SK-N-SH (cell line): ENCODE measurements around the gene MYEOV. TPM values are rescaled to one million over a fixed set of nuclear protein-coding genes. Genes with fewer than 3 reads are reported as not detected.

ENCODE experiments used
- CTCF ChIA-PET: fragments of 300-600, 350-600 bp; formaldehyde crosslinking; extraction: SDS; loops from one replicate; lab custom pipeline; 2021; lab: Yijun Ruan, JAX
- POLR2A ChIA-PET: fragments of 350-600 bp; sonication (Branson Sonifier 250); formaldehyde crosslinking; extraction: SDS; loops from one replicate; lab custom pipeline; 2020; ENCODE audit warnings: antibody characterized with exemption, inconsistent platforms; lab: Yijun Ruan, JAX
- DNase-seq: peaks from one replicate; pipeline ENCODE4 v3.0.0; 2012
- H2AFZ ChIP-seq: fragments of 200-600 bp; sonication (generic); 2 replicates; pipeline ENCODE4 v1.8.1; 2016; ENCODE audit warnings: antibody characterized with exemption, mild to moderate bottlenecking, low read depth
- H3F3A ChIP-seq: fragments of 200-600 bp; sonication (generic); replicated peaks from 2 replicates; pipeline ENCODE3; 2016; ENCODE audit warnings: antibody characterized with exemption, mild to moderate bottlenecking; ENCODE audit not compliant: insufficient read depth
- H3K27ac ChIP-seq, 2 experiments: fragments of 200-500 bp in 1 of 2; fragments of 200-600 bp in 1 of 2; sonication (Bioruptor generic) in 1 of 2; sonication (generic), shearing (Covaris generic) in 1 of 2; 2 replicates each; pipeline versions ENCODE4 v1.5.1 to v1.6.1; 2014 to 2016; ENCODE audit warnings: low read depth in 2 of 2, inconsistent platforms in 1 of 2, low read length in 1 of 2, mild to moderate bottlenecking in 1 of 2, mixed read lengths in 1 of 2
- H3K27me3 ChIP-seq: fragments of 200-600 bp; sonication (generic), shearing (Covaris generic); 2 replicates; pipeline ENCODE4 v1.6.1; 2016; ENCODE audit warnings: mixed run types; ENCODE audit not compliant: insufficient read depth
- H3K36me3 ChIP-seq, 2 experiments: fragments of 200-500 bp in 1 of 2; fragments of 200-600 bp in 1 of 2; sonication (Bioruptor generic) in 1 of 2; sonication (generic) in 1 of 2; replicated peaks in 1 of 2; 2 replicates each; pipeline versions ENCODE3 to v1.5.1; 2014 to 2016; ENCODE audit warnings: low read length in 1 of 2, mild to moderate bottlenecking in 1 of 2; ENCODE audit not compliant: insufficient read depth in 2 of 2, control insufficient read depth in 1 of 2
- H3K4me1 ChIP-seq, 2 experiments: fragments of 200-500 bp in 1 of 2; fragments of 200-600 bp in 1 of 2; sonication (Bioruptor generic) in 1 of 2; sonication (generic), shearing (Covaris generic) in 1 of 2; 2 replicates each; pipeline versions ENCODE4 v1.5.1 to v1.6.1; 2014 to 2016; ENCODE audit warnings: low read depth in 1 of 2, low read length in 1 of 2, mixed run types in 1 of 2; ENCODE audit not compliant: insufficient read depth in 2 of 2, control insufficient read depth in 1 of 2
- H3K4me2 ChIP-seq: fragments of 200-600 bp; sonication (generic), shearing (Covaris generic); 2 replicates; pipeline ENCODE4 v1.6.1; 2017; ENCODE audit warnings: mixed run types
- H3K4me3 ChIP-seq, 2 experiments: fragments of 200-500 bp in 1 of 2; fragments of 200-600 bp in 1 of 2; sonication (Bioruptor generic) in 1 of 2; sonication (generic), shearing (Covaris generic) in 1 of 2; 2 replicates each; pipeline versions ENCODE4 v1.5.1 to v1.8.1; 2014 to 2016; ENCODE audit warnings: low read depth in 2 of 2, inconsistent platforms in 1 of 2, low read length in 1 of 2, mild to moderate bottlenecking in 1 of 2, mixed read lengths in 1 of 2, moderate library complexity in 1 of 2
- H3K79me2 ChIP-seq: fragments of 200-600 bp; sonication (generic); 2 replicates; pipeline ENCODE4 v1.8.1; 2017; ENCODE audit warnings: mild to moderate bottlenecking; ENCODE audit not compliant: insufficient read depth
- H3K9ac ChIP-seq: fragments of 200-600 bp; sonication (generic); 2 replicates; pipeline ENCODE4 v1.6.1; 2017; ENCODE audit warnings: mixed run types
- H3K9me2 ChIP-seq: fragments of 200-600 bp; sonication (generic); 2 replicates; pipeline ENCODE4 v1.6.1; 2017; ENCODE audit warnings: mixed run types
- H3K9me3 ChIP-seq: fragments of 200-600 bp; sonication (generic); 2 replicates; pipeline ENCODE4 v1.6.1; 2017; ENCODE audit warnings: mixed run types, mild to moderate bottlenecking, moderate library complexity
- H4K20me1 ChIP-seq: fragments of 200-600 bp; sonication (generic); 2 replicates; pipeline ENCODE4 v1.6.1; 2017; ENCODE audit warnings: mild to moderate bottlenecking, mixed run types; ENCODE audit not compliant: insufficient read depth
- CHD2 ChIP-seq: fragments of 150-350 bp; IDR thresholded peaks from 2 replicates; pipeline ENCODE4 v1.6.1; 2018; ENCODE audit warnings: low read length; ENCODE audit not compliant: partially characterized antibody
- CTCF ChIP-seq: fragments of 200-600 bp; sonication (generic); IDR thresholded peaks from 2 replicates; pipeline ENCODE4 v1.6.1; 2017; ENCODE audit warnings: antibody characterized with exemption, mild to moderate bottlenecking, moderate library complexity
- ELF1 ChIP-seq: IDR thresholded peaks from 2 replicates; pipeline ENCODE4 v1.4.0; 2012
- EP300 ChIP-seq, 2 experiments: IDR thresholded peaks; 2 replicates each; pipeline versions ENCODE4 v1.4.0 to v1.6.1; 2012; ENCODE audit warnings: borderline replicate concordance in 1 of 2, low read depth in 1 of 2, low read length in 1 of 2
- GATA2 ChIP-seq: sonication (generic); formaldehyde crosslinking; IDR thresholded peaks from 2 replicates; pipeline ENCODE4 v1.5.0; 2020; ENCODE audit warnings: mild to moderate bottlenecking, missing genetic modification reagents
- IRF3 ChIP-seq: fragments of 150-350 bp; IDR thresholded peaks from 2 replicates; pipeline ENCODE4 v1.6.1; 2016; ENCODE audit warnings: mild to moderate bottlenecking, low read depth, low read length
- MEF2A ChIP-seq: IDR thresholded peaks from 2 replicates; pipeline ENCODE4 v1.4.0; 2012; ENCODE audit warnings: low read depth, borderline replicate concordance
- NFIC ChIP-seq: IDR thresholded peaks from 2 replicates; pipeline ENCODE4 v1.4.0; 2012; ENCODE audit warnings: borderline replicate concordance
- NRF1 ChIP-seq: IDR thresholded peaks from 2 replicates; pipeline ENCODE4 v1.6.1; 2012; ENCODE audit warnings: low read depth, mild to moderate bottlenecking, low read length
- POLR2AphosphoS5 ChIP-seq: IDR thresholded peaks from 2 replicates; pipeline ENCODE4 v1.6.1; 2012; ENCODE audit warnings: low read depth, low read length
- REST ChIP-seq: IDR thresholded peaks from 2 replicates; pipeline ENCODE4 v1.6.1; 2012; ENCODE audit warnings: mild to moderate bottlenecking, low read depth, low read length, moderate library complexity
- RXRA ChIP-seq: IDR thresholded peaks from 2 replicates; pipeline ENCODE4 v1.4.0; 2012; ENCODE audit warnings: low read depth, mild to moderate bottlenecking, borderline replicate concordance
- SMC3 ChIP-seq: IDR thresholded peaks from 2 replicates; pipeline ENCODE4 v1.6.1; 2012; ENCODE audit warnings: low read depth, low read length, improper control_type of control experiment
- TAF1 ChIP-seq: IDR thresholded peaks from 2 replicates; pipeline ENCODE4 v1.6.1; 2012; ENCODE audit warnings: low read depth, mild to moderate bottlenecking, low read length, moderate library complexity, borderline replicate concordance
- USF2 ChIP-seq: fragments of 150-350 bp; IDR thresholded peaks from 2 replicates; pipeline ENCODE4 v1.6.1; 2017; ENCODE audit warnings: antibody characterized with exemption, low read length, low read depth, borderline replicate concordance
- ZBTB33 ChIP-seq: IDR thresholded peaks from 2 replicates; pipeline ENCODE4 v1.4.0; 2012; ENCODE audit warnings: low read depth, borderline replicate concordance
- WGBS: methylation state at CpG from one replicate; pipeline ENCODE4 v1.1.6; 2017; ENCODE audit warnings: low lambda C conversion rate; 5-methylcytosine and 5-hydroxymethylcytosine counted together
- polyA plus RNA-seq, 3 experiments: library from polyadenylated mRNA; depleted of rRNA; stranded (reverse); fragments of >200 nt; gene quantifications; 2 replicates each; pipeline ENCODE4 v1.2.3, GENCODE V29; 2012
- TF ChIP-seq, protein P1 (sequence below): IDR thresholded peaks from 2 replicates; pipeline ENCODE4 v1.4.0; 2012; ENCODE audit warnings: low read depth

MYEOV gene
- polyA plus RNA-seq, 1 of the 3 experiments (the other 2 are of a cell fraction): 3.0 TPM

- TF ChIP-seq REST (no peak), POLR2AphosphoS5 (no peak), SMC3 (peak; percentile 55), TAF1 (no peak), RXRA (no peak), ZBTB33 (no peak)
- TF ChIP-seq, protein P1, sequence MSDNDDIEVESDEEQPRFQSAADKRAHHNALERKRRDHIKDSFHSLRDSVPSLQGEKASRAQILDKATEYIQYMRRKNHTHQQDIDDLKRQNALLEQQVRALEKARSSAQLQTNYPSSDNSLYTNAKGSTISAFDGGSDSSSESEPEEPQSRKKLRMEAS: no peak
Observed at GRCh38 chr11:69292221-69292648, 1.7 kb upstream of the MYEOV start (continued).

GRCh38 chr11:69293087-69293486 is 868 bp upstream of the MYEOV start:
- no peaks in the 10 kb centered on the region for H3K36me3 ChIP-seq
- POLR2A ChIA-PET: interaction anchor here (1.1 kb wide), 1 partner anchor 16 kb away, joined by 3 read pairs; no protein-coding TSS in a partner anchor
- no peak for DNase-seq
- TF ChIP-seq IRF3: no peak
- no peak for TF ChIP-seq CHD2
- TF ChIP-seq EP300 (IDR thresholded peaks at IDR 0.05; ENCODE audit: borderline replicate concordance in 1 of 2, low read depth in 1 of 2, low read length in 1 of 2): no peak
- no peak for TF ChIP-seq MEF2A
- TF ChIP-seq GATA2 (CRISPR knock-in tag): no peak
- TF ChIP-seq CTCF: no peak
- no peak for TF ChIP-seq NFIC
- no peak for TF ChIP-seq NRF1
- TF ChIP-seq ELF1: no peak
- TF ChIP-seq REST: no peak
- no peak for TF ChIP-seq USF2

More at GRCh38 chr11:69293087-69293486, 868 bp upstream of the MYEOV start:
- CTCF ChIA-PET: interaction anchor here (0.5 to 0.7 kb wide), 3 partner anchors 115 to 191 kb away, joined by 3 read pairs; no protein-coding TSS in a partner anchor
- Histone ChIP-seq H3K9ac (no peak overlapping the region), H3F3A (peaks cover 19% of the 10 kb centered on the region), H3K9me3 (no peaks in the 10 kb centered on the region), H2AFZ (no peak overlapping the region), H3K4me1 (peaks cover 12 to 17% of the 10 kb centered on the region in 2 experiments; a peak in 3 of 4 replicates), H3K27me3 (no peaks in the 10 kb centered on the region), H3K27ac (no peak overlapping the region), H3K79me2 (no peaks in the 10 kb centered on the region), H3K4me3 (no peak overlapping the region), H3K4me2 (no peak overlapping the region), H3K9me2 (no peaks in the 10 kb centered on the region), H4K20me1 (no peaks in the 10 kb centered on the region)
- 96% methylated on average over 4 of the region's 8 CpGs for WGBS
